DND-41 (cell line): ENCODE measurements around the gene KCNQ1OT1.

ENCODE experiments used
- ATAC-seq: fragments of 200-7000 bp; cut with Tn5 transposase; 3 replicates; pipeline ENCODE4 v1.9.1; 2021; ENCODE audit warnings: low read depth; ENCODE audit not compliant: insufficient read depth
- DNase-seq: peaks from one replicate; pipeline ENCODE4 v3.0.0-alpha.2; 2020
- H2AFZ ChIP-seq: 2 replicates; pipeline ENCODE4 v1.6.0; 2012; ENCODE audit warnings: low read depth, low read length
- H3K27ac ChIP-seq: 2 replicates; pipeline ENCODE4 v1.5.1; 2012; ENCODE audit warnings: low read length, inconsistent platforms
- H3K27me3 ChIP-seq: fragments of 200-600 bp; sonication (generic); 2 replicates; pipeline ENCODE4 v1.6.0; 2012; ENCODE audit warnings: low read length, mild to moderate bottlenecking, inconsistent platforms; ENCODE audit not compliant: insufficient read depth, poor library complexity
- H3K36me3 ChIP-seq: 2 replicates; pipeline ENCODE4 v1.5.1; 2012; ENCODE audit warnings: low read length, inconsistent platforms; ENCODE audit not compliant: insufficient read depth
- H3K4me1 ChIP-seq: 2 replicates; pipeline ENCODE4 v1.5.1; 2012; ENCODE audit warnings: mild to moderate bottlenecking, low read length; ENCODE audit not compliant: insufficient read depth
- H3K4me2 ChIP-seq: 2 replicates; pipeline ENCODE4 v1.6.0; 2012; ENCODE audit warnings: mild to moderate bottlenecking, moderate library complexity, low read length, inconsistent platforms; ENCODE audit not compliant: insufficient read depth
- H3K4me3 ChIP-seq, 2 experiments: fragments of 200-600 bp in 1 of 2; shearing (Covaris generic) in 1 of 2; 2 replicates each; pipeline ENCODE4 v1.5.1; 2012 to 2016; ENCODE audit warnings: inconsistent platforms in 2 of 2, low read length in 2 of 2, mild to moderate bottlenecking in 2 of 2, low read depth in 1 of 2, moderate library complexity in 1 of 2
- H3K79me2 ChIP-seq: 2 replicates; pipeline ENCODE4 v1.6.0; 2012; ENCODE audit warnings: low read length, inconsistent platforms; ENCODE audit not compliant: insufficient read depth
- H3K9ac ChIP-seq: 2 replicates; pipeline ENCODE4 v1.6.0; 2012; ENCODE audit warnings: low read depth, mild to moderate bottlenecking, inconsistent platforms, low read length, moderate library complexity
- H3K9me3 ChIP-seq: 2 replicates; pipeline ENCODE4 v1.5.1; 2012; ENCODE audit warnings: low read length, moderate library complexity, mild to moderate bottlenecking, inconsistent platforms; ENCODE audit not compliant: insufficient read depth, severe bottlenecking
- H4K20me1 ChIP-seq: 2 replicates; pipeline ENCODE4 v1.6.0; 2012; ENCODE audit warnings: low read length; ENCODE audit not compliant: insufficient read depth
- CTCF ChIP-seq: IDR thresholded peaks from 2 replicates; pipeline ENCODE4 v1.5.1; 2012; ENCODE audit warnings: borderline replicate concordance, low read length, moderate library complexity, mild to moderate bottlenecking; ENCODE audit not compliant: poor library complexity, severe bottlenecking; ENCODE audit errors: extremely low read depth
- EZH2 ChIP-seq: IDR thresholded peaks from 3 replicates; pipeline ENCODE4 v1.6.1; 2012; ENCODE audit warnings: borderline replicate concordance, low read depth, mild to moderate bottlenecking, moderate library complexity, low read length, inconsistent platforms; ENCODE audit not compliant: severe bottlenecking

The KCNQ1OT1 gene

DNA sequence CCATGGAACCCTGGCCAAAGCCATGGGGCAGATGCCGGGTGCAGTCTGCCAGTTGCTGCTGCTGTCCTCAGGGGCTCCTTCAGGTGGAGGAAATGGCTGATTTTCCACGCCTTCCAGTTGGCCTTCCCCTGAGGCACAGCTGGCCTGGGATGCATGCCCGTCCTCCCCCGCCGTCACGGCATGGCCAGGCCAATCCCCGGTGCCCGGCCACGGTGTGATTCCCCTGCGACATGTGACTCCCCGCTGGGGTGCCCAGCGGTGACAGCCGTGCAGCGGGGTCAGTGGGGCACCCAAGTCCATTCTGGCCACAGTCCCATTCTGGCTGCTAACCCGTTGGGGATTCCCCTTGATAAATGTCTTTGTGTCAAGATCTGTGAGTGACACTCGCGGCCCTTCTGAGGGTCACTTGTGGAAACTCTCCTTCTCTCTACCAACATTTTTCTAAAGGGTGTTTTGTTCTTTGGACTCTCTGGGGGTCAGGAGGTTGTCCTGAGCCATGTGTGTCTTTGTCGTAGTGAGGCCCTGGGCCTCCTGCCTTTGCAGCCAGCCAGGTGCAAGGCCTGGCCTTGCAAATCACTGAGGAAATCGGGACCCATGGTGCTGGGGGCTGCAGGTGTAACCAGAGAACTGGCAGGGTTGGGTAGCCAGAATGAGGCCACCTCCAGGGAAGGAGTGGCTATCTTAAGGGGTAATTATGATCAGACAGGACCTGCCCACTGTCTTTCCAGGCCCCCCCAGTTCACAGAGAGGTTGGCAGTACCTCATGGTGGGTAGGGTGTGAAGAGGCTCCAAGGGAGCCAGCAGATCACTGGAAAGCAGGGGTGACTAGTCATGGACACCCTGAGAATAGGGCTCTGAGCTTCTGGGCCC is 37.1 kb downstream of the KCNQ1OT1 start:
- H3K27ac ChIP-seq, result no peak overlapping the region
- DNase-seq (no peak), ATAC-seq (no peak)
- H3K4me2 ChIP-seq, result no peak overlapping the region
- H2AFZ ChIP-seq, result no peak overlapping the region
- H4K20me1 ChIP-seq, result 0 out of 2 replicates have a peak, but pooled peaks cover 3% of the 10 kb centered on the region
- no peaks in the 10 kb centered on the region for H3K4me1 ChIP-seq
- no peaks in the 10 kb centered on the region for H3K79me2 ChIP-seq
- H3K4me3 ChIP-seq, result no peak overlapping the region
- peaks cover 8% of the 10 kb centered on the region for H3K9me3 ChIP-seq
- H3K27me3 ChIP-seq, result peaks cover 3% of the 10 kb centered on the region
- TF ChIP-seq CTCF, result no peak
- TF ChIP-seq EZH2, result no peak
- no peaks in the 10 kb centered on the region for H3K36me3 ChIP-seq
- H3K9ac ChIP-seq, result no peak overlapping the region

DNA sequence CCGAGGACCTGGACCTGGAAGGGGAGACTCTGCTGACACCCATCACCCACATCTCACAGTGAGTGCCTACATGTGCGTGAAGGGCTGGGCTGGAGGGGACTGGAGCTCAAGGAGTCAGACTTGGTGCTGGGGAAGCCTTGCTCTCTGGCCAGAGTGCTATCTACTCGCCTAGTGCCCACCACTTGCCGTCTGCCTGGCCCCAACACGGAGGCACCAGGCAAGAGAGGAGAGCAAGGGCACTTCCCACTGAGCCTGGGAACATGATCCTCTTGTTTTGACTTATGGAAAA is 37.8 kb downstream of the KCNQ1OT1 start:
- peaks cover 8% of the 10 kb centered on the region for H3K9me3 ChIP-seq
- no peak overlapping the region for H3K27ac ChIP-seq
- no peaks in the 10 kb centered on the region for H3K4me1 ChIP-seq
- ATAC-seq (no peak), DNase-seq (no peak)
- 0 out of 2 replicates have a peak, but pooled peaks cover 3% of the 10 kb centered on the region for H4K20me1 ChIP-seq
- H2AFZ ChIP-seq, result no peak overlapping the region
- H3K4me3 ChIP-seq, result no peak overlapping the region
- H3K9ac ChIP-seq, result no peak overlapping the region
- H3K4me2 ChIP-seq, result no peak overlapping the region
- peaks cover 4% of the 10 kb centered on the region for H3K27me3 ChIP-seq
- no peak for TF ChIP-seq CTCF
- no peak for TF ChIP-seq EZH2
- no peaks in the 10 kb centered on the region for H3K36me3 ChIP-seq
- H3K79me2 ChIP-seq, result no peaks in the 10 kb centered on the region

GRCh38 chr11:2661173-2662023 is 38.4 kb downstream of the KCNQ1OT1 start:
- Histone ChIP-seq H3K27me3 (peaks cover 6% of the 10 kb centered on the region), H3K27ac (no peak overlapping the region), H3K9ac (no peak overlapping the region), H3K4me3 (no peak overlapping the region), H3K36me3 (no peaks in the 10 kb centered on the region), H3K79me2 (no peaks in the 10 kb centered on the region), H3K4me1 (no peaks in the 10 kb centered on the region), H2AFZ (no peak overlapping the region), H4K20me1 (0 out of 2 replicates have a peak, but pooled peaks cover 3% of the 10 kb centered on the region), H3K9me3 (peaks cover 8% of the 10 kb centered on the region), H3K4me2 (no peak overlapping the region)
- no peak for DNase-seq
- no peak for TF ChIP-seq EZH2
- no peak for TF ChIP-seq CTCF
- ATAC-seq, result no peak
